Measurements from ENCODE around the gene MCM7. TPM values are rescaled to one million over a fixed set of nuclear protein-coding genes. Genes with fewer than 3 reads are reported as not detected.

Gene MCM7
- total RNA-seq, 2 donors from 2014 or later: 68.1 to 241 TPM

DNA sequence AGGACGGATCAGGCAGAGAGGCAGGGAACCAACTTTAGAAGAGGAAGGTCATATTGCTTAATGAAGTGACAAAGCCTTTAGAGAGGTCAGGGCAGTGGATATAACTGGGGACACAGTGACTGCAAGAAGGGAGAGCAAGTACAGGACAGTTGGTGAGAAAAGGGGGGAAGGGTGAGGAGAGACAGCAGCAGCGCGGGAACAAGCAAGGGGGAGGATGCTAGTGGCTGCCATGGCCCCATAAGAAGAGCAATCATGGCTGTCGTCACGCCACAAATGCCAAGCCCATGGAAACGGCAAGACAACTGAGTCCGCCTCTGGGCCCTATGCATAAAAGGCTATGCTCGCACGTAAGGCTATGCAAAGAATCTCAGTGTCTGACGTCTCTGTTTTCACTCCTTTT lies 28.7 kb downstream of the MCM7 start:
- DNase-seq: no peak
- Histone ChIP-seq H3K27me3 (no peaks in the 10 kb centered on the region), H3K9ac (ENCODE audit: low read depth in 2 of 2, low read length in 2 of 2) (no peak overlapping the region), H3K4me3 (no peak overlapping the region), H3K9me3 (peaks cover 8% of the 10 kb centered on the region), H3K27ac (no peak overlapping the region), H3K4me1 (no peaks in the 10 kb centered on the region), H3K36me3 (peaks cover 36% of the 10 kb centered on the region)
- intact Hi-C loops (cut with DNase I): no loop called here
- TF ChIP-seq CTCF (IDR thresholded peaks at IDR 0.05): no peak

DNA sequence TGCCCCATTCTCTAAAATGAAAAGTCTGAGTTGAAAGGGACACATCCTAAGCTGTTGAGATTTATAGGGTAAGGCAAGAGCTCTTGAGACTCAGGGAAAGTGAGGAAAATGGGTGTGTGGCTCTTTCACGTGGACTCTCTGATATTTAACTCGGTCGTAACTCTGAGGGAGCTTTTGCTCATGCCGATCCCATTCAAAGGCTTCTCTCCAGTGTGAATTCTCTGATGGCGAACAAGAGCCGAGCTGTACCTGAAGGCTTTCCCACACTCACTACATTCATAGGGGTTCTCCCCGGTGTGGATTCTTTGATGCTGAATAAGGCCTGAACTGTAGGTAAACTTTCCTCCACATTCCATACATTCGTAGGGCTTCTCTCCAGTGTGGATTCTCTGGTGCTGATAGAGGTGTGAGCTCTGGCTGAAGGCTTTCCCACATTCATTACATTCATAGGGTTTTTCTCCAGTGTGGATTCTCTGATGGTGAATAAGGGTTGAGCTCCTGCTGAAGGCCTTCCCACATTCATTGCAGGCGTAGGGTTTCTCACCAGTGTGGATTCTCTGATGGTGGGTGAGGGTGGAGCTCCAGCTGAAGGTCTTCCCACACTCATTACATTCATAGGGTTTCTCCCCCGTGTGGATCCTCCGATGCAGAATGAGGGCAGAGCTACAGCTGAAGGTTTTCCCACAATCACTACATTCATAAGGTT lies 30.0 kb downstream of the MCM7 start:
- Histone ChIP-seq H3K4me3 (no peak overlapping the region), H3K9me3 (peaks cover 8% of the 10 kb centered on the region), H3K27ac (no peak overlapping the region), H3K9ac (ENCODE audit: low read depth in 2 of 2, low read length in 2 of 2) (no peak overlapping the region), H3K36me3 (peaks cover 36% of the 10 kb centered on the region), H3K27me3 (no peaks in the 10 kb centered on the region), H3K4me1 (no peaks in the 10 kb centered on the region)
- TF ChIP-seq CTCF (IDR thresholded peaks at IDR 0.05): no peak
- no peak for DNase-seq
- intact Hi-C loops (cut with DNase I): no loop called here

DNA sequence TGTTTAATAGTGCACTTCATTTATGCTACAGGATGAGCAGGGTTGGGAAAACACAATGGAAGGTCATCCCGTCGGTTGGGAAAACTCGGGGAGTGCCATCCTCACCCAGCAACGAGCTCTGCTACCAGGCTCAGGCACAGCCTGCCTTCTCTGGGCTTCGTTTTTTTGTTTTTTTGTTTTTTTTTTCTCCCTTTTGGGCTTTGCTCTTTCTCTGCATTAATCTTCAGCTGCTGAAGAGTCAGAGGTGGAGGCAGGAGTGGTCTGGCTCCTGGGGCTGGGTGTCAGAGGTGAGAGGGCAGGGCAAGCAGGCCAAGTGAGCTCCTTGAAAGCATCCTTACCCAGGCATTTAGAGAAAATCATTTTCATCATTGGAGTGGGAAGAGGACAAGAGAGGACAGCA lies 31.2 kb downstream of the MCM7 start:
- H3K4me1 ChIP-seq: no peaks in the 10 kb centered on the region

GRCh38 chr7:100066953-100067352 lies 34.2 kb downstream of the MCM7 start:
- Histone ChIP-seq H3K4me1 (no peaks in the 10 kb centered on the region), H3K36me3 (peaks cover 9% of the 10 kb centered on the region), H3K9ac (ENCODE audit: low read depth in 2 of 2, low read length in 2 of 2) (no peak overlapping the region), H3K9me3 (peaks cover 8% of the 10 kb centered on the region), H3K4me3 (no peak overlapping the region), H3K27me3 (no peaks in the 10 kb centered on the region), H3K27ac (no peak overlapping the region)
- no peak for TF ChIP-seq CTCF (IDR thresholded peaks at IDR 0.05)
- intact Hi-C loops (cut with DNase I): no loop called here
- DNase-seq: no peak

More for the DNA sequence above, 31.2 kb downstream of the MCM7 start:
- TF ChIP-seq CTCF (IDR thresholded peaks at IDR 0.05): no peak
- intact Hi-C loops (cut with DNase I): no loop called here
- Histone ChIP-seq H3K36me3 (peaks cover 36% of the 10 kb centered on the region), H3K4me3 (no peak overlapping the region), H3K27me3 (no peaks in the 10 kb centered on the region), H3K9ac (ENCODE audit: low read depth in 2 of 2, low read length in 2 of 2) (no peak overlapping the region), H3K9me3 (peaks cover 8% of the 10 kb centered on the region), H3K27ac (no peak overlapping the region)
- DNase-seq: no peak

GRCh38 chr7:100065452-100066186 lies 35.6 kb downstream of the MCM7 start:
- Histone ChIP-seq H3K36me3 (no peaks in the 10 kb centered on the region), H3K27ac (no peak overlapping the region), H3K4me3 (no peak overlapping the region), H3K4me1 (no peaks in the 10 kb centered on the region), H3K9me3 (no peaks in the 10 kb centered on the region), H3K9ac (ENCODE audit: low read depth in 2 of 2, low read length in 2 of 2) (no peak overlapping the region), H3K27me3 (no peaks in the 10 kb centered on the region)
- no peak for TF ChIP-seq CTCF (IDR thresholded peaks at IDR 0.05)
- intact Hi-C loops (cut with DNase I): no loop called here
- no peak for DNase-seq

All from colonic mucosa (tissue), 4 donors.